NB4 (cell line): ENCODE measurements around the gene ZSWIM6.

ENCODE experiments used
- DNase-seq: peaks from one replicate; pipeline ENCODE4 v3.0.0; 2010; ENCODE audit warnings: low read depth
- H3K4me3 ChIP-seq: one replicate; pipeline ENCODE4 v1.5.1; 2011; ENCODE audit warnings: mild to moderate bottlenecking, low read depth, low read length, moderate library complexity
- MYC ChIP-seq: IDR thresholded peaks from 2 replicates; pipeline ENCODE4 v1.6.1; 2011; ENCODE audit warnings: low read depth, low read length
- POLR2A ChIP-seq: IDR thresholded peaks from 2 replicates; pipeline ENCODE4 v1.6.1; 2011; ENCODE audit warnings: mild to moderate bottlenecking; ENCODE audit not compliant: insufficient read length; ENCODE audit errors: extremely low read depth
- TF ChIP-seq, protein P1 (sequence below): IDR thresholded peaks from one replicate; pipeline ENCODE4 v1.5.1; 2012; ENCODE audit warnings: low read depth, low read length
- TF ChIP-seq, protein P2 (sequence below): IDR thresholded peaks from 2 replicates; pipeline ENCODE4 v1.6.1; 2011; ENCODE audit warnings: low read depth, low read length

Gene ZSWIM6

GRCh38 chr5:61467766-61468482 is 135.9 kb downstream of the ZSWIM6 start:
- TF ChIP-seq POLR2A (no peak), MYC (no peak)
- H3K4me3 ChIP-seq, result no peak overlapping the region
- no peak for DNase-seq

DNA sequence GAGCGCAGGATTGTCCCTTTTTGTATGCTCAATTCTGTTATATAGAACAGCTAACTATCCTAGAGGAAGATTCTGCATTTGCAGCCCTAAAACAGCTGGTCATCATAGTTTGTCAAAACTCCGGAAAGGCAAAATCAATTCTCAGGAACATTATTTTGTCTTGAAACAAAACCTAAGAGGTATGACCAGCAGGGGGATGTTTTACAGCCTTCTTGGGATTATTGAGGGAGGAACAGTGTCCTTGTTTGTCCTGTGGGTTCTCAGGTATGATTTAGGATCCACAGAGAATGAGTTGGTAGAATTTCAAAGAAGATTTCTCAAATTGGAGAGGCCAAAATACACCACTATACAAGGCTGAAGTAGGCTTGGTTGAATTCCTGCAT is 136.4 kb downstream of the ZSWIM6 start:
- no peak overlapping the region for H3K4me3 ChIP-seq
- TF ChIP-seq MYC (no peak), POLR2A (no peak)
- TF ChIP-seq, protein P1, sequence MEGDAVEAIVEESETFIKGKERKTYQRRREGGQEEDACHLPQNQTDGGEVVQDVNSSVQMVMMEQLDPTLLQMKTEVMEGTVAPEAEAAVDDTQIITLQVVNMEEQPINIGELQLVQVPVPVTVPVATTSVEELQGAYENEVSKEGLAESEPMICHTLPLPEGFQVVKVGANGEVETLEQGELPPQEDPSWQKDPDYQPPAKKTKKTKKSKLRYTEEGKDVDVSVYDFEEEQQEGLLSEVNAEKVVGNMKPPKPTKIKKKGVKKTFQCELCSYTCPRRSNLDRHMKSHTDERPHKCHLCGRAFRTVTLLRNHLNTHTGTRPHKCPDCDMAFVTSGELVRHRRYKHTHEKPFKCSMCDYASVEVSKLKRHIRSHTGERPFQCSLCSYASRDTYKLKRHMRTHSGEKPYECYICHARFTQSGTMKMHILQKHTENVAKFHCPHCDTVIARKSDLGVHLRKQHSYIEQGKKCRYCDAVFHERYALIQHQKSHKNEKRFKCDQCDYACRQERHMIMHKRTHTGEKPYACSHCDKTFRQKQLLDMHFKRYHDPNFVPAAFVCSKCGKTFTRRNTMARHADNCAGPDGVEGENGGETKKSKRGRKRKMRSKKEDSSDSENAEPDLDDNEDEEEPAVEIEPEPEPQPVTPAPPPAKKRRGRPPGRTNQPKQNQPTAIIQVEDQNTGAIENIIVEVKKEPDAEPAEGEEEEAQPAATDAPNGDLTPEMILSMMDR, result no peak
- TF ChIP-seq, protein P2, sequence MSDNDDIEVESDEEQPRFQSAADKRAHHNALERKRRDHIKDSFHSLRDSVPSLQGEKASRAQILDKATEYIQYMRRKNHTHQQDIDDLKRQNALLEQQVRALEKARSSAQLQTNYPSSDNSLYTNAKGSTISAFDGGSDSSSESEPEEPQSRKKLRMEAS, result no peak
- DNase-seq, result no peak

- H3K4me3 ChIP-seq, result no peak overlapping the region
- no peak for DNase-seq
- TF ChIP-seq MYC (no peak), POLR2A (no peak)
- TF ChIP-seq, protein P1, result no peak
- TF ChIP-seq, protein P2, result no peak
Observed at GRCh38 chr5:61471352-61471751, 139.3 kb downstream of the ZSWIM6 start.

DNA sequence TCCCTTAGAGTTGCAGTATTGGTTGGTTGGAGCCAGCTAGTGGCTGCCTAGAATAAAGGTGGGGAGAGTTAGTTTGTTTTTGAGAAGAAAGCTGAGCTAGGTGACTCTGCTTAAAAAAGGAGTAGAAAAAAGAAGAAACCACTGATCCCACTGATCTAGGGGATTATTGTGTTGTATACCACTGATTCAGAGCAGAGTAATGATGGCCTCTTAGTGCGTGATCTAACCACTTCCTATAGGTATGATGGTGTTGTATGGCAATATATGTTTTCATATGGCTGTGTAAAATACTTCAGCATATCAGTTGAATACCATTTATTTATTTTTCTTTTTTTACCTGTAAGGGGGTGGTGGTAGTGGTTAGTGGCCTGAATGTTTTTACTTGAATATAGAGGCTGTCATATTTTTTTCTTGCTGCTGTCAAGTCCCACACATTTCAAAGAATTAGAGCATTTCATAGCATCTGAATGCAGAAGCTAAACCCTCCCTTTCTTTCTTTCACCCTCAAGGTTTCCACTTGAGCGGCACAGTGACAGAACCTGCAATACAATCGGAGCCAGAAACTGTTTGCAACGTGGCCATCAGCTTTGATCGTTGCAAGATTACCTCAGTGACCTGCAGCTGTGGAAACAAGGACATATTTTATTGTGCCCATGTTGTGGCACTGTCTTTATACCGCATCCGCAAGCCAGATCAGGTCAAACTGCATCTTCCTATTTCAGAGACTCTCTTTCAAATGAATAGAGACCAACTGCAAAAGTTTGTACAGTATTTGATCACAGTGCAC is 140.3 kb downstream of the ZSWIM6 start:
- DNase-seq, result no peak
- TF ChIP-seq MYC, result no peak
- no peak overlapping the region for H3K4me3 ChIP-seq

DNA sequence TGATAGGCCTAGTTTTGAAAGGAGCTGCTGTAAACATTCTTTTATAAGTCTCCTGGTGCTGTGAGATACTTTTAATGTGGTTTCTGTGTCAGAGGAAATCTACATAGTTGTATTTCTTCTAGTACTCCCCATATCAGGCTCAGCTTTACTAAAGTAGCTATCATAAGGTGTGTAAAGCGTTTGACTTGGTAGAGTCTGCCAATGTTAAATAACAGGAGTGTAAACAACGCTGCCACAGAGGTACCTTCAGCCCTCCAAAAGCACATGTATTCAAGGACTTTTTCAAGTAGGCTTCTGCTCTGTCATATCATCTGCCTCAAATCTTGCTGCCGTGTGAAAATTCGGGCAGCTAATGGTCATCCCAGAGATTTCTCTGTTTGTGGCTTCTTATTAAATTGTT is 142.7 kb downstream of the ZSWIM6 start:
- TF ChIP-seq, protein P2, result no peak
- no peak for TF ChIP-seq POLR2A
- TF ChIP-seq MYC, result no peak
- H3K4me3 ChIP-seq, result no peak overlapping the region
- DNase-seq, result no peak

GRCh38 chr5:61477788-61478187 is 145.7 kb downstream of the ZSWIM6 start:
- TF ChIP-seq, protein P2, result no peak
- no peak for TF ChIP-seq MYC
- DNase-seq, result no peak
- H3K4me3 ChIP-seq, result no peak overlapping the region

DNA sequence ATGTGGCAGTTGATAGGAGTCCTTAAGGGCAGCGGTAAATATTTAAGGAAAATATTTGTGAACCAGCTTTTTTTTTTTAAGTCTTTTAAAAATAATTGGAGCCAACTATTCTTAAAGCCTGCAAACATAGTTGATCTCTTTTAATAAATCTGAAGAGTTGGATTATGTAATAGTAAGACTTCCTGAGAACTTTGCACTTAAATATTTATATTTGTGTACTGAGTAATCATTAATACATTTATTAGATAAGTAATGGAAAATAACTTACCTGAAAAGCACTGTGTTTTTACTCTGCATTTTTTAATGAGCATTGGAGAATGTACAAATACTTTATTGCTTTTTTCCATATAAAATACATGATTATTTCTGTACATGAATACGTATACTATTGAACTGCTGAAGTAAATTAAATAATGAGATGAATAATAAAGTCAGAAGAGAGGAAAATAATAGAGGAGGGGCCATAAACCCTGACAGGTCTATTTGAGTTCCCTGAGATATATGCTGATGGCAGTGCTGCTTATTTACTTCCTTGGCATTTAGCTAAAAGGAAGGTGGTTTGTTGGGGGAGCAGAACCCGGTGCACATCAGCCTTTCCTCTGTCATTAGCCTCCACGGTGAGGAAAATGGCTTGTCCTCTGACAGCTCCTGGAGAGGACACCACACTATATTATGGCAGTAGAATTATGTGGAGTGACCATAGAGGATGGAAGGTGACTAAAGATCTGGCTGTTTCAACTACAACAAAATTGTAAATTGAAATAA is 148.0 kb downstream of the ZSWIM6 start:
- no peak overlapping the region for H3K4me3 ChIP-seq
- DNase-seq, result no peak
- TF ChIP-seq, protein P1, result no peak
- TF ChIP-seq MYC, result no peak
- TF ChIP-seq, protein P2, result no peak
- TF ChIP-seq POLR2A, result no peak

DNA sequence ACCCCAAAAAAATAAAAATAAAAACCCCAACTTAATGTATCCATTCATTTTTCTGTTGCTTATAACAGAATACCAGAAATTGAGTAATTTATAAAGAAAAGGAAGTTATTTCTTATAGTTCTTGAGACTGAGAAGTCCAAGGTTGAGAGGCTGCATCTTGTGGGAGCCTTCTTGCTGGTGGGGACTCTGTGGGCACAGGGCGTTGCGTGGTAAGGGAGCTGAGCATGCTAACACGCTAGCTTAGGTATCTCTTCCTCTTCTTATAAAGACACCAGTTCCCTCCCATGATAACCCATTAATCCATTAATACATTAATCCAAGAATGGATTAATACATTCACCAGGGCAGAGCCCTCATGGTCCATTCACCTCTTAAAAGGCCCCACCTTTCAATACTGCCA is 150.9 kb downstream of the ZSWIM6 start:
- H3K4me3 ChIP-seq, result no peak overlapping the region
- no peak for DNase-seq
- TF ChIP-seq, protein P2, result no peak
- TF ChIP-seq MYC (no peak), POLR2A (no peak)
- TF ChIP-seq, protein P1, result no peak
